Pulmonary artery endothelial cell (primary cell): ENCODE data around the gene DDX17. TPM values are rescaled to one million over a fixed set of nuclear protein-coding genes. Genes with fewer than 3 reads are reported as not detected.

Source experiments
- DNase-seq: peaks from one replicate; pipeline ENCODE4 v3.0.0-alpha.2; 2011; ENCODE audit warnings: low read depth, low spot score
- total RNA-seq: library from RNA; depleted of rRNA; stranded (reverse); fragments of >200 nt; gene quantifications from 2 replicates; pipeline ENCODE4 v1.2.3, GENCODE V29; 2014

DDX17 gene
- total RNA-seq, 1 donor from 2014 or later, result 392 TPM

DNA sequence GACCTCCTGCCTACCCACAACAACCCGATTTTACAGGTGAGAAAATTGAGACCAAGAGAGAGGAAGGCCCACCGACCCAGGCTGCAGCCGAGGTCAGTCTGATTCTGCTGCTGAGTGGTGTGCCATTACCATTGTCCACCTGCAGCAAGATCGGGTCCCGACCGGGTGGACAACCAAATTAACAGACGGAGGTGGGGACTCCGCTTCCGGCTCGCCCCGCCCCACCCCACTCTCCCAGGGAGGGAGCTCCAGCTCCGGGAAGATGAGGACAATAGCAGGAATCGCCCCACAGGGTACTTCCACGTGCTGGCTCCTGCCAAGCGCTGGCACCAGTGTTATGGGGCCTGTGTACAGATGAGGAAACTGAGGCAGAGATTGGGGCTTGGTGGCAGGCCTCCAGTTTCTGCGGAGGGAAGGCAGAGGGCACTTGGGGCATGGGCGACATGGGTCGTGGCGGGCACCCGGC, 38.6 kb downstream of the DDX17 start:
- DNase-seq, result no peak

DNA sequence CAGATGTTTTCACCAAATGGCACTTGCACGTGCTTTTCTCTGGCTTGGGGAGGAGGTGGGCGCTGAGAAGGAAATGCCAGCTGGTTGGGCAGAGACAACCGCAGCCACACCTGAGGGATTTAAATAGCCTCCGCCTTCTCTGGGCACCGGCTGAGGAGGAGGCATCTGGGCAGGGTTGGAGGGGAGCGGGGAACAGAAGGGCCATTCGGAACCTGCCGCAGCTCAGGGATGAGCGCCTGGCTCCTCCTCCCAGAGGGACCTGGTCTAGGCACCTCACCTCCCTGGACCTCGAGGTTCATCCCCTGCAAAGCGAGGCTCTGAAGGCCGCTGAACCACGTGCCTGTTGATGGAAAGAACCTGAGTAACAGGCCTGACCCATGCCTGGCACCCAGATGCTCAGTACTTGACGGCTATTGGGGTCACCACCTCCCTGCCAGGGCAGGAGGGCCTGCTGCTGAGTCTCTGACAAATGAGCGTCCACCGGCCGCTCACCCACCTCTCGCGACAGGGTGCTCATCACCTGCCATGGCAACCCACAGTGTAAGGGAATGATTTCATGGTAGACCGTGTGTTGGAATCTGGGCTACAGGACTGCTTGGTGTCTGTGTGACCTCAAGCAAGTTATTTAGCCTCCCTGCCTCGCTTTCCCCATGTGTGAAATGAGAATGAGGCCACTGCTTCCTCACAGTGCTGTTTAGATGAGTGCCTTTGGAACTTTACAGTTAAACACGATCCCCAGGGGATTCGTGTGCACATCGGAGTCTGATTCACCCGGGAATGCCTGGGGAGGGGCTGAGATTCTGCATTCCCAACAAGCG, 40.2 kb downstream of the DDX17 start:
- no peak for DNase-seq

DNA sequence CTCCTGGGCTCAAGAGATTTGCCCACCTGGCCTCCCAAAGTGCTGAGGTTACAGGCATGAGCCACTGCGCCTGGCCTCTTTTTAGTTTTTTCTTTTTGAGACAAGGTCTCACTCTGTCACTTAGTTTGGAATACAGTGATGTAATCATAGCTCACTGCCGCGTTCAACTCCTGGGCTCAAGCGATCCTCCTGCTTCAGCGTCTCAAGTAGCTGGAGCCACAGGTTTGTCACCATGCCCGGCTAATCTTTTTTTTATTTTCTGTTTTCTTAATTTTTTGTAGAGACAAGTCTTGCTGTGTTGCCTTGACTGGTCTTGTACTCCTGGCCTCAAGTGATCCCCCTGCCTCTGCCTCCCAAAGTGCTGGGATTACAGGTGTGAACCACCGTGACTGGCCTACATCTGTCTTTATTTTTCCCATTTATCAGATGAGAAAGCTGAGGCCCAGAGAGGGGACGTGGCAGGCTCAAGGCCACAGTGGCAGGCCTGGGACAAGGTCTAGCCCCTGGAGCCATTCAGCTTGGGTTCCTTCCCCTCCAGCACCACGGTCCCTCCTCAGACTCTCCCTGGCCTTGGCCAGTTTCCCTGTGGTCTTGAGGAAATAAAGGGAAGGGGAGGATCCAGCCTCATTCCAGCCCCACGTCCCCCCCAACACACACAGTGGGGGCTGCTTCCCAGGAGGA, 41.0 kb downstream of the DDX17 start:
- DNase-seq, result no peak

DNA sequence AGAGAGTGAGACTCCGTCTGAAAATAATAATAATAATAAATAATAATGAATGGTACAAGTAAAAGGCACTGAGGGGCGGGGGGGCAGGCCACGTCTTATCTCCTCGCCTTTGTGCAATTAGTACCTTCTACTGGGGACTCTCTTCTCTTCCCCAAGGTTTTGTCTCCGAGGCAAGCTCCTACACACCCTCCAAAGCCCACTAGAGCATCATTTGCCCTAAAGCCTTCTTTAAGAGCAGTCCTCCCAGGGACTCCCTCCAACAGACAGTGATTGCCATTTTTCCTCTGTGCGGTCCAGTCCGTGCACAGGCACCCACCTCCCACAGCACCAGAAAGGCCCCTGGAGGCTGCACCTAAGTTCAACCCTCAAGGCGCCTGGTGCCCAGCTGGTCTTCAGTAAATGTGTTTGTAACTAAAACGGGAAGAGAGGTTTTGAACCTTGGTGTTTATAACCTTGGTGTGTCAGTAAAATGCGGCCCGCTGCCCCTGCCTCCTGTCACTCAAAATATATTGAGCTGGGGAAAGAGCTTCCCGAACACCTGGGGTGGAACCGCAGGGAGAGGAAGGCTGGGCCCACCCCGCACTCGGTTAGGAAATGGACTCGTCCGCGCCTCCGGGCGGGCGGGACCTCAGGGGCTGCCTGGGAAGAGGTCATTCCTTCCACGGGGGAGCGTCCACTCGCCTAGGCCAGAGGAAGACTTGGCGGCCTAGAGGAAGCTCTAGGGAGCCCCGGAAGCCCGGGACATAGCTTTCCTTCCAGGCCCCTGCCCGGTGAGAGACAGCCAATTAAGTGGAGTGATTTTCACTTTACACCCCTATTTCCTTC, 42.9 kb downstream of the DDX17 start:
- no peak for DNase-seq

DNA sequence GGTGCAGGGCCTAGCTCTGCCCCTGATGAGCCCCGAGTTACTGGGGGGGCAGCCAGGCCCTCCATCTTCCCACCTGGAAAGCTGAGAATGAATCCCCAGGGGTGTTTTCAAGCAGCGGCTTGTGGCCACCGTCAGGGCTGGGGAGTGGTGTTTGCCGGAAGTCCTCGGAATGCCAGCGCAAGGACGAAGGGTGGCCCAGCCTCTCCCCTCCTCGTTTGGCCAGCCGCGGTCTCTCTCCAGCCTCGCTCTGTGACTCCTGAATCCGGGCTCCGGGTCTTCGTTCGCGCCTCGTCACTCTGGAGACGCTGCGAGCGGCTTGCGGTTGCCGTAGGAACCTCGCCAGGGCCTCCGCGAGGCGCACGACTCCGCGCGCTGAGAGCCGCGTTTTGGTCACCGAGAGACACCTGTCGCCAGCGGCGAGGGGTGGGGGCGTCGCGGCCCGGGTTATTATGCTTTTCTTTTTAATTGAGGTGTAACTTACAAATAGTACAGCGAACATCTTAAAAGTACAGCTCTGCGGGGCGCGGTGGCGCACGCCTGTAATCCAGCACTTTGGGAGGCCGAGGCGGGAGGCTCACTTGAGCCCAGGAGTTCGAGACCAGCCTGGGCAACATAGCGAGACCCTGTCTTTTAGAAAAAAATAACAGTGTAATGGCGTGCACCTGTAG, 44.6 kb downstream of the DDX17 start:
- DNase-seq, result peak; percentile 30

DNA sequence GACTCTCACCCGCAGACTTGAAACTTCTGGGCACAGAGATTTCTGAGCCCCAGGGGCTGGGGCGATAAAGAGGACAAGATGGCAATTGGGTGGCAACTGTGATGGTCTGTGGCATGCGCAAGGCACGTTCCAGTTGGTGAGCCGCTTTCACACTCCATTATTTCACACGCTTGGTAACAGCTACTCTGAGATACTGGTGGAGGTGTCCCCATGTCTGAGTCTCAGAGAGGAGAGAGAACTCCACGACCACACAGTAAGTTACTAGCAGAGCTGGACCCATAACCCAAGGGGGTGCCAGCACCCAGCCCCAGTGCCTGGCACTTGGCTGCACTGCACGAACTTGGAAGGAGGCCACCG, 45.1 kb downstream of the DDX17 start:
- no peak for DNase-seq

DNA sequence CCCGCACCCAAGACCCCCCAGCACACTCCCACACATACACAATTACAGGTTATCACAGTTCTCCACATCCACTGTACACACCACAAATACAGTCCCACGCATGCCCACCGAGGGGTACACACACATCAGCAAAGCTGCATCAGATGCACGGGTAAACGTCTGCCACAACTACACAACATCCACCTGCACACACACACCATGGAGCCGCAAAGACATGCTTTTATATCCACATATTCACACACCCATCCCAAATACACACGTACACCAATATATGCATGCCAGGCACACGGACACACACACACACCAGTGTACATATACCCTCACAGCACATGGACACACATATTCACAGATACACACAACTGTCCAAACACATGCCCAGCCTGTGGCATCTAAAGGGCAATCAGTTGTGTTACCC, 45.7 kb downstream of the DDX17 start:
- no peak for DNase-seq

DNA sequence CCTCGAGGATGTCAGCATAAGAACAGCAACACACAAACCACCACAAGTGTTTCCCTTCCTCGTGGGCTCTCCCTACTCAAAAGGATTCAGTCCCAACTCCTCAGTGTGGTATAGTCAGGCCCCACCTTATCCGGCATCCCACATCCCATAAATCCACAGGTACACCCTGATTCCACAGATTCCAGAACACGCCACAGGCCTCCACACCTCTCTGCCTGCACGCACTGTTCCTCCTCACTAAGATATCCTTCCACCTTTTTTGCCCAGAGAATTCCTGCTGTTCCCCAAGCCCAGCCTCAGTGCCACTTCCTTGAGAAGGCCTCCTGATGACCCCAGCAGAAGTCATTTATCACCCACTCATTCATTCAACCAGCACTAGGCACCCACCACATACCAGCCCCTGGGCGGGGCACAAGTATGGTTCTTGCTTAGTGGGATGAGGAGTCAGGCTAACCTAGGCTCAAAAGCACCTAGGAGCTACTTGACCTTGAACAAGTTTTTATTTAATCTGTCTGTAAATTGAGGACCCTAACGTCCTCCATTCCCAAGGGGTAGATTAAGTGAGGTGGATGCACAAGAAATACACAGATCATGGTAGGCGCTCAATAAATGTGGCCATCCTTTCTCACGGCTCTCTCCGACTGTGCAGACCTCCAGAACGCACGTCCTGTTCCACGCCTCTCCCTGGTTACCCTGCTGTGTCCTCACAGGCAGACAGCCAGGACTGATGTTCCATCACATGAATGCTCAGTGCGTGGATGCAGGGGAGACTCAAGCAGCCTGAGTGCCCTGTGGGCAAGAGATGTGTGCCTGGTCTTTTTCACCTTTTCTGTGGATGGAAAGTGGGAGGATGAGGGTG, 49.0 kb downstream of the DDX17 start:
- no peak for DNase-seq

DNA sequence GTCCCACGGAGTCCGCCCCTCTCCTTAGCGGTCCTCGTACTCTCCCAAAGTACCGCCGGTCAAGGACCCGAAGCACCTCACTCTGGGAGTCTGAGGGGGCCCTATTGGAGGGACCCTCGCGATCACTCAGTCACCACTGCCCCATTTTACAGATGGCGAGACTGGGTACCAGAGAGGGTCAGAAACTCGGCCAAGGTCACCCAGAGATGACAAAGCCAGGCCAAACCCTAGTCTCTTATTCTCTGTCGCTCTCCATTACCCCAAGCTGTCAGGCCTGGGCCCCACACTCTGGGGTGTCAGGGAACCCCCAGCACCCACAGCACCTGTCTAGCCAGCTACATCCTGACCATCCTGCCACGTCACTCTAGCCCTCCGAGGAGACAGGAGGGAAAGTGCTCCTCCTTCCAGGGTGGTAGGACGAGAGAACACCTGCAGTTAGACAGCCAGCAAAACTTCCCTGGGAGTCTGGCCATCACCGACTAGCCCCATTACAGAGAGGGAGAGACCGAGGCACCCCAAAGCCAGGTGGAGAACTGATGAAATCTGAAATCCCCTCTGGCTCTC, 49.8 kb downstream of the DDX17 start:
- no peak for DNase-seq

DNA sequence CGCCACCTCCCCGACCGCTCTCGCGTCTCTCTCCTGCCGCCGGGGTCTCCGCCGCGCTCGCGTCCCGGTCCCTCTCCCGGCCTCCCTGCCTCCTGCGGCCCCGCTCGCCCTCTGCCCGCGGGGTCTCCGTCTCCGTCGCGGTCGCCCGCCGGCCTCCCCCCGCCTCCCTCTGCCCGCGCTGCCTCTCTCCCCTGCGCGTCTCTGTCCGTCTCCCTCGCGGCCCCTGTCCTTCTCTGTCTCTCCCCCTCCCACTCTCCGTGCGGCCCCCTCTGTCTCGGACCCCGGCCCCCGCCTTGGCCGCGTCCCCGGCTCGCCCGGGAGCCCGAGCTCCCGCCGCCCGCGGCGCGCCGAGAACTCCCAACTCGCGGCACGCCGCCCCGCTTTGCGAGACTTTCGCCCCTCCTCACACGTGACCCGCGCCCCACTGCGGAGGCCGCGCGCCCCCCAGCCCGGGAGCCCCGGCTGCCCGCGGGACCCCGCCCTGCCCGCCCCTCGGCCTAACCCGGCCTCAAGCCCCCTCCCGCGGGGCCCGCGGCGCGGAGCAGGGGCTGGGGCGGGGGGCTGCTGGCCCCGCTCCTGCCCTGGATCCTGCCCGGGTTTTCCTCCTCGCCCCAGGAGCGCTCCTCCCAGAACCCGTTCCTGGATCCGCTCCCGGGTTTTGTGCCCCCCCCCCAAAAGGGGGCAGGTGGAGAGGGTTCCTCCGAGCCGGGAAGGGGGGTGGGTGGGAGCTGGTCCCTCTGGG, 50.4 kb downstream of the DDX17 start:
- DNase-seq, result no peak

DNA sequence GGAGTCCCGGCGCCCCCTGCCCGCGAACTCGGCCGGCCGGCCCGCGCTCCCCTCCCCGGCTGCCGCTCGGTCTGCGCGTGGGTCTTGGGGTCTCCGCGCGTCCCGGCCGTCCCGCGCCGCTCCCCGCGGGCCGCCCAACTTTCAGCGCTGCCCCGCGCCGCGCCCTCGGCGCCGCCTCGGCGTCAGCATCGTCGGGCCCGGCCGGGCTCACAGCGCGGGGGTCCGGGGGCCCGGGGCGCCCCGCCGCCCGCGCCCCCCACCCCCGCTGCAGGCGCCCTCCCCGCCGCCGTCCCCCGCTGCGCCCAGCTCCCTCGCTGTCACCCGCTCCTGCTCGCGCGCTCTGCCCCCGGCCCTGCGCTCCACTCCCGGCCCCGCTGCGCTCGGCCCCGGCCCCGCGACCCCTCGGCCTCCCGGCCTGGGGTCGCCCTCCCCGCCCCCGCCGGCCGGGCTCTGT, 51.0 kb downstream of the DDX17 start, which contains the start of gene KCNJ4:
TSS of gene KCNJ4 (minus strand) at position 124 of the 454 bp plus-strand sequence. CDS start 27,067 bp downstream, outside the sequence.
- DNase-seq, result no peak

DNA sequence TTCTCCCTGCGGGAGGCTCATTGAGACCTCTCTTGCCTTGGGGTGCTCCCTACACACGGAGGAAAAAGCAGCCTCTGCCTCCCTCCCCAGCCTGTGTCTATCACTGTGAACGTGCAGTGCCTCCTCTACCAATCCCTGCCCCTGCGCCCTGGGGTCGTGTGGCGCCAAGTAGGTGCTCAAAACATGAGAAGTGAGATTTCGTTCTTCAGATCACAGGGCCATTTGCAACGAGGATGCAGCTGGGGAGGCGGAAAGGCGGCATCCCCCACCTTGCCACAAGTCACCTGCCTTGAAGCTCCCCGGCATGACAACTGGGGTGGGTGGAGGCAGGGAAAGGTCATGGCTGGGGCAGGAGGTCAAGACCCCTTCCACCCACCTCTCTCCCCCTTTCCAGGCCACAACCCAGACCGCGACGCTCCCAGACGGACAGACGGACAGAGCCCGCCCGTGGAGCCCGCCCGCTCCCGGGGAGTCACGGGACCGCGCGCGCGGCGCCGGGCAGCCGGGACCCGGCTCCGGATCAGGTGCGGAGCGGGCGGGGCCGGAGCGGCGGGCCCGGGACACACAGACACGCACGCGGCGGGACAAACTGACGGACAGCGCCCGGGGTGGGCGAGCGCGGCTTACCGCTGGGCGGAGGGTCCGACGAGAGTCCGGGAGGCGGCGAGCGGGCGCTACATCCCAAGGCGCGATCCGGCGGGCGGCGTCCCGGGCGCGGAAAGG, 51.6 kb downstream of the DDX17 start:
- DNase-seq, result no peak

DNA sequence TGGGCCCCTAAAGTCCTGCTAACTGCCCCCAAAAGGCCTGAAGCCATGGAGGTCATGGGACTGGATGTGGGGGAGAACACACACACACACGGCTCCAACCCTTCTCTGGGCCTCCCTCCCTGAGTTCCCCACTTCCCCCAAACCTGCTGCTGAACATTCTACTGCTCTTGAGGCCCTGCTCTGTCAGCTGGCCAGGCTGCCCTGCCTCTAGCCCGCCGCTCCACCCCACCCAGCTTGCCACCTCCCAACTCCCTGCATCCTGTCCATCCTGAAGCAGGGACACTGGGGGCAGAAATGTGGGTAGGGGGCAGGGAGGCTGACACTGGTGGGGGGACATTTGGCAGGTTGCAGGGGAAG, 52.1 kb downstream of the DDX17 start:
- no peak for DNase-seq

DNA sequence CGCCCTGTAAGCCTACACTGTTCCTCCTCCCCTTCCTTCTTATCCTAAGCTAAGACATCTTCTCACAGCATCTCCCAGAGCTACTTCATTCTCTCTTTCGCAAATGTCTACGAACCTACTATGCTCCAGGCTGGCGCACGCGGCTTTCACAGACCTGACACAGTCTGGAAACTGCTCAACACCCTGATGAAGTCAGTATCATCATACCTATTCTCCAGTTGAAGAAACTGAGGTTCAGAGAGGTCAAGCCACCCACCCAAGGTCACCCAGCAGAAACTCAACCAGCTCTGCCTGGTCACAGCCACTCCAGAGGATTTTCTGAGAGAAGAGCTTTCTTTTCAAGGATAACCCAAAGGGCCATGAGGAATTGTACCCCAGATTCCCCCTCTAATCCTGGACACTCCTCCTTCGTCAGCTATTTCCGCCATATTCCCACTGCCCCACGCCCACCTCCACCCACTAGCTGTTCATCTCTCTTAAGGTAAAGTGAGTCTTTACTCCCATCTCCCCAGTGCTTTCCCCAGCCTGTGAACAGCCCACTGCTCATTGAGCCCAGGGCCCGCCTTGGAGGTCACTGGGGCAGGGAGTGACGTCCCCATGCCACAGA, 52.9 kb downstream of the DDX17 start:
- no peak for DNase-seq

DNA sequence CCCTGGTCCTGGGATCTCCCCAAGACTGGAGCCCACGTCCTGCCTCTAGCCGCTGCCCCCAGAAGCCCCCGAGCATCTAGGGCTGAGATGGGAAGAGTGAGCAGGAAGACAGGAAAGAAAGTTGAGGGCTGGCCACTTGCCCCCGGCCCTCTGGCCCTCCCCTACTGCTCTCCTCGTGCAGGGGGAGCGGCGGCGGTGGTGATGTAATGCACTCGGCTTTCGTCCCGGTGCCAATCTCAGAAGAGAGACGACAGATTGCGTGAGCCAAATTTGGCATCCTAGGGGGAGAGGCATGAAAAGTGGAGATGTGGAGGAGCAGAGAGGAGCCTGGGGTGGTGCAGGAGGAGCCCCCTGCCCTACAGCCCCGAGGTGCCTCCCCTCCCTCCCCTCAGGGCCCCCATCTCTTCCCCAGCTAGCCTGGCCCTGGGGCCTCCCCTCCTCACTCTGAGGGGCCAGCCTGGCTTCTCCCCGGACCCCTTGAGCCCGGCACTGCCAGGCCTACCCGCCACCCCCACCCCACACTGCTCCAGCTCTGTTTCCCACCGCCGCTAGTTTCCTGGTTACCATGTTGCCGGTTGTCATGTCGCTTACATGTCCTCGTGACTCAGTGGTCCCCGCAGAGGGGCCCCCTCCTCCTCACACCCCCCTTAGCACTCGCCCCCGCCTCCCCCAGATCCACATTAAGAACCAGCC, 53.6 kb downstream of the DDX17 start:
- DNase-seq, result no peak

DNA sequence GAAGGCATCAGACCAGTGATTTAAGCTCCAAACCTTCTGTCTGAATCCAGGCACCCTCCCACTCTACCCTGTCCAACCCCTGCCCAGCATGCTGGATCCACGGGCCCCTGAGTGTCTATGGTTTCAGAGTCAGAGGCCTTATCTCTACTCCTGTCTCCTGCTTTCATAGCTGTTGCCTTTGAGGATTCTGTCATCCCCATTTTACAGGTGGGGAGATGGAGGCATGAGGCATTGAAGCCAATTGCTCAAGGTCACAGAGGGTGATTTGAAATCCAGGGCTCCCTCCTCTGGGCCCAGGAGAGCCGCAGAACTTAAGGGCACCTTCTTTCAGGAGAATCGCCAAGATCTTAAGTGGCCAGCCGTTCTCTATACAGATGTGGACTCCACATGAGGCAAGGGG, 54.2 kb downstream of the DDX17 start:
- no peak for DNase-seq

DNA sequence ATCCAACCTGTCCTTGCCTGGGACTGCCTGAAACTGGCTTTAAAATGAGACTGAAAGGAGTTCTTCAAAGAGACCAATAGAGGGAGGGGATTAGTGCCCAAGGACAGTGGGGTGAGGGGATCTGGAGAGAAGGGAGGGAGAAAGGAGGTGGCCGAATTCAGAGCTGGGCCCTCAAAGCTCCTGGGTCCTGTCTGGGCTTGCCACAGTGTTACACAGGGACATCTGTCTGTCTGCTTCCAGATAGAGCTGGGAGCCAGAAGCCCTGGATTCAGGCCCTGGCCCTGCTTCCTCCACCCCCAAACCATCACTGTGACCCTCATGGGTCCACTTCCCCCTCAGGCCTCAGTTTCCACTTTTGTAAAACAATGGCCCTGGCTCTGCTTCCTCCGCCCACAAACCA, 54.7 kb downstream of the DDX17 start:
- no peak for DNase-seq
